ENCODE results near the gene KIFAP3.
"Not testable (repeated sequence)": the region's sequence is repeated elsewhere in the genome, so short reads cannot be mapped to it uniquely, and the experiment has no call there.

Gene KIFAP3

GRCh38 chr1:169886931-169887330 is 187.6 kb downstream of the KIFAP3 start:
- DNase-seq (ENCODE audit: low spot score), result no peak

- no peak for DNase-seq (ENCODE audit: low spot score)
These were observed 188.1 kb downstream of the KIFAP3 start for GRCh38 chr1:169886422-169886821.

GRCh38 chr1:169885207-169885606 is 189.3 kb downstream of the KIFAP3 start:
- no peak for DNase-seq (ENCODE audit: low spot score)

- no peak for DNase-seq (ENCODE audit: low spot score)
These were observed 189.9 kb downstream of the KIFAP3 start for GRCh38 chr1:169884634-169885033.

- DNase-seq (ENCODE audit: low spot score), result no peak
These were observed 192.4 kb downstream of the KIFAP3 start for GRCh38 chr1:169882039-169882511.

GRCh38 chr1:169879034-169879840 is 195.3 kb downstream of the KIFAP3 start:
- no peak for DNase-seq (ENCODE audit: low spot score)

- DNase-seq (ENCODE audit: low spot score), result no peak
These were observed 196.0 kb downstream of the KIFAP3 start for GRCh38 chr1:169878498-169878897.

GRCh38 chr1:169877800-169878491 is 196.5 kb downstream of the KIFAP3 start:
- DNase-seq (ENCODE audit: low spot score), result no peak

- no peak for DNase-seq (ENCODE audit: low spot score)
These were observed 200.3 kb downstream of the KIFAP3 start for GRCh38 chr1:169874229-169874628.

- DNase-seq (ENCODE audit: low spot score), result no peak
These were observed 200.8 kb downstream of the KIFAP3 start for GRCh38 chr1:169873582-169874199.

GRCh38 chr1:169872906-169873305 is 201.6 kb downstream of the KIFAP3 start:
- DNase-seq (ENCODE audit: low spot score), result no peak

- not testable (repeated sequence) for DNase-seq (ENCODE audit: low spot score)
These were observed 202.5 kb downstream of the KIFAP3 start for GRCh38 chr1:169871988-169872387.

Measured in SW480 (cell line).